GM18951 (cell line): ENCODE measurements around the gene PLAC8.
A peak's percentile ranks its signal among the peaks of the same experiment; 100 is the strongest.
"Not testable (repeated sequence)": the region's sequence is repeated elsewhere in the genome, so short reads cannot be mapped to it uniquely, and the experiment has no call there.

Experiments
- POLR2A ChIP-seq: IDR thresholded peaks from 4 replicates; pipeline ENCODE4 v1.6.1; 2011; ENCODE audit warnings: mild to moderate bottlenecking; ENCODE audit not compliant: insufficient read length, insufficient read depth; ENCODE audit errors: extremely low read depth
- in situ Hi-C: fragments of 300-500 bp; cut with MboI; formaldehyde crosslinking; loops from one replicate; pipeline ENCODE4 v1.12.0; 2022; ENCODE audit warnings: low sequenced_read_pairs, mixed read lengths, inconsistent platforms; ENCODE audit not compliant: unreplicated experiment

PLAC8 gene

GRCh38 chr4:83125738-83126141 lies 11.2 kb upstream of the PLAC8 start:
- in situ Hi-C loops = no loop called here
- no peak for TF ChIP-seq POLR2A

GRCh38 chr4:83124111-83124780 lies 9.7 kb upstream of the PLAC8 start:
- TF ChIP-seq POLR2A = no peak
- in situ Hi-C loops = no loop called here

GRCh38 chr4:83121246-83121645 lies 6.7 kb upstream of the PLAC8 start:
- in situ Hi-C loops = no loop called here
- no peak for TF ChIP-seq POLR2A

- in situ Hi-C loops = no loop called here
Measured at GRCh38 chr4:83118869-83119268, 4.3 kb upstream of the PLAC8 start.

GRCh38 chr4:83115656-83116285 lies 1.2 kb upstream of the PLAC8 start:
- no peak for TF ChIP-seq POLR2A
- in situ Hi-C loops = no loop called here

More at GRCh38 chr4:83118869-83119268, 4.3 kb upstream of the PLAC8 start:
- TF ChIP-seq POLR2A = no peak

GRCh38 chr4:83115000-83115399 lies 471 bp upstream of the PLAC8 start:
- in situ Hi-C loops = no loop called here
- no peak for TF ChIP-seq POLR2A

- TF ChIP-seq POLR2A = peak; percentile 3
- in situ Hi-C loops = no loop called here
Measured at GRCh38 chr4:83113429-83113786, 1.1 kb downstream of the PLAC8 start.

- TF ChIP-seq POLR2A = peak; percentile 51
- in situ Hi-C loops = no loop called here
Measured at GRCh38 chr4:83112678-83113428, 1.7 kb downstream of the PLAC8 start.

GRCh38 chr4:83112231-83112630 lies 2.3 kb downstream of the PLAC8 start:
- peak; percentile 24 for TF ChIP-seq POLR2A
- in situ Hi-C loops = no loop called here

- in situ Hi-C loops = not testable (repeated sequence)
Measured at GRCh38 chr4:83111751-83112141, 2.8 kb downstream of the PLAC8 start.

GRCh38 chr4:83110970-83111750 lies 3.4 kb downstream of the PLAC8 start:
- no peak for TF ChIP-seq POLR2A
- in situ Hi-C loops = no loop called here

GRCh38 chr4:83110223-83110945 lies 4.1 kb downstream of the PLAC8 start:
- in situ Hi-C loops = no loop called here
- TF ChIP-seq POLR2A = no peak
